GM18867 (cell line): Measurements from ENCODE around the gene SCT.

ENCODE experiments used
- ATAC-seq: cut with Tn5 transposase; IDR thresholded peaks from one replicate; pipeline ENCODE4 v1.9.1; 2021; ENCODE audit warnings: mild to moderate bottlenecking, moderate library complexity; ENCODE audit not compliant: unreplicated experiment

The SCT gene

GRCh38 chr11:643849-644738 is 17.1 kb upstream of the SCT start:
- ATAC-seq = no peak

GRCh38 chr11:643366-643765 is 16.4 kb upstream of the SCT start:
- ATAC-seq = no peak

GRCh38 chr11:641806-642370 is 14.9 kb upstream of the SCT start:
- no peak for ATAC-seq

GRCh38 chr11:640021-640706 is 13.2 kb upstream of the SCT start:
- ATAC-seq = no peak

GRCh38 chr11:639332-639955 is 12.5 kb upstream of the SCT start:
- no peak for ATAC-seq

GRCh38 chr11:638631-639331 is 11.8 kb upstream of the SCT start:
- ATAC-seq = no peak

GRCh38 chr11:637593-638521 is 10.9 kb upstream of the SCT start:
- no peak for ATAC-seq

- ATAC-seq = no peak
Measured at GRCh38 chr11:637333-637592, 10.3 kb upstream of the SCT start.

- no peak for ATAC-seq
Measured at GRCh38 chr11:636511-637332, 9.7 kb upstream of the SCT start, which contains the start of gene DRD4. DRD4 (plus strand) TSS chr11:637269; CDS start chr11:637305, 36 bp downstream.

- ATAC-seq = no peak
Measured at GRCh38 chr11:635945-636510, 9.0 kb upstream of the SCT start.

- no peak for ATAC-seq
Measured at GRCh38 chr11:630871-631270, 3.9 kb upstream of the SCT start.

- no peak for ATAC-seq
Measured at GRCh38 chr11:629237-629583, 2.2 kb upstream of the SCT start.

GRCh38 chr11:628056-628455 is 1.1 kb upstream of the SCT start:
- no peak for ATAC-seq

- ATAC-seq = no peak
Measured at GRCh38 chr11:627308-627576, 261 bp upstream of the SCT start.

GRCh38 chr11:625636-626268 is 1.2 kb downstream of the SCT start:
- ATAC-seq = no peak

GRCh38 chr11:624705-625635 is 2.0 kb downstream of the SCT start, which contains the start of gene CDHR5:
CDHR5 (minus strand) TSS chr11:624955; CDS start chr11:624902, 53 bp downstream.
- no peak for ATAC-seq

- ATAC-seq = no peak
Measured at GRCh38 chr11:623999-624704, 2.8 kb downstream of the SCT start.
